ENCODE measurements around the gene CES2. TPM values are rescaled to one million over a fixed set of nuclear protein-coding genes. Genes with fewer than 3 reads are reported as not detected.
"Not testable (repeated sequence)": the region's sequence is repeated elsewhere in the genome, so short reads cannot be mapped to it uniquely, and the experiment has no call there.

CES2 gene
- total RNA-seq, 2 experiments from 2014 or later, result 32.9 to 33.5 TPM

DNA sequence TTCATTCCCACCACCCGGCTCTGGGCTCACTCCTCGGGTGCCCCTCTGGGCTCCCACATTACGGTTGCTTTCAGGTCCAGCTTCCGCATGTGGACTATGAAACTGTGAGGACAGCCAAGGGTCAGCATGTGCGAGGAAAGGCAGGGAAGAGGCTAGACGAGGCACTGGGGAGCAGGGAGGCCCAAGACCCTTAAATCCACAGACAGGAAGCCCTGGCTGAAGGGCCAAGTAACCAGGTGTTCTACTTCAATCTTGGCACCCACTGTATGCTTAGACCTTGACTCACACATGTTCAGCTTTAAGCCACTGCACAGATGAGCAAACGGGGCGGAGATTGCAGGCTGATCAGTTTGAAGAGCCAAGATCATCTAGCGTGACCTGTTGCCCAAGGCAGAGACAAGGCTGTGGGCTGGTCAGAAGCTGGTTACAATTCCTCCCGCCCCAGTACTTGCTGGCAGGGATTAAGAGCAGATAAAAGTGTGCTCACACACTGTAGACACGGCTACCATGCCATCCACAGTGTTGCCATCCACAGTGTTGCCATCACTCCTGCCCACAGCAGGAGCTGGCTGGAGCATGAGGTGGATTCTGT, 53.0 kb downstream of the CES2 start, which contains the start of gene CES4A:
Gene CES4A, plus strand, starts transcription at position 393 of the 592 bp plus-strand sequence. Its CDS starts 184 bp downstream, at position 577.
- Mint-ChIP-seq H3K36me3 (ENCODE audit: low read depth) (peaks cover 17% of the 10 kb centered on the region), H3K9me3 (peaks cover 4% of the 10 kb centered on the region), H3K27me3 (no peaks in the 10 kb centered on the region), H3K4me3 (no peak within 1 kb of the TSS), H3K27ac (peak within 1 kb of the TSS; percentile 98), H3K4me1 (peaks cover 47% of the 10 kb centered on the region)
- ChIA-PET CTCF (interaction anchor here (2.1 kb wide), 1 partner anchor 24 kb away, joined by 9 read pairs; no protein-coding TSS in a partner anchor), POLR2A (interaction anchor here (1.7 kb wide), 1 partner anchor 25 kb away, joined by 12 read pairs; no protein-coding TSS in a partner anchor)
- DNase-seq, result no peak

DNA sequence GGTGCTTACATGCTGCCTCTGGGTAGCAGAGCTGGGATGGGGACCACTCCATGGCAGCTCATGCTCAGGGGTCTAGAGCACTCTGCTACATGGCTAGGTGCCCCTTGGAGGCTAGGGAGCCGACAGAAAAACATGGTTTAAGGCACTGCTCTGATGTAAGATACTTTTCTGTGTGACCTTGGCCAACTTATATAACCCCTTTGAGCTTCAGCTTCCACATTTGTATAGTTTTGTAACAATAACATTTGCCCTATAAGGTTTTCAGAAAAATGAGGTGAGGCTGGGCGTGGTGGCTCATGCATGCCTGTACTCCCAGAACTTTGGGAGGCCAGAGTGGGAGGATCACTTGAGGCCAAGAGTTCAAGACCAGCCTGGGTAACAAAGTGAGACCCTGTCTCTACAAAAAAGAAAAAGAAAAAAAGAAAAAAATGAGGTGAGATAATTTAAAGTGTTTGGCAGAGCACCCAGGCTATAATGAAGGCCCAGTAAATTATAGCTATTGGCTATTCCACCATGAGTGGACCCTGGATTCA, 56.3 kb downstream of the CES2 start:
- H3K27me3 Mint-ChIP-seq, result no peaks in the 10 kb centered on the region
- no peak for DNase-seq
- CTCF ChIA-PET, result interaction anchor here (0.9 to 1.5 kb wide), 5 partner anchors 21 to 235 kb away, joined by 3 to 8 read pairs (median 4); partner anchors contain the start of gene TMEM208
- no peak overlapping the region for H3K4me3 Mint-ChIP-seq
- POLR2A ChIA-PET, result interaction anchor here (1.1 to 3.5 kb wide), 6 partner anchors 9 to 167 kb away, joined by 3 to 15 read pairs (median 4); partner anchors contain the start of gene CBFB
- H3K9me3 Mint-ChIP-seq, result peaks cover 4% of the 10 kb centered on the region
- peaks cover 17% of the 10 kb centered on the region for H3K4me1 Mint-ChIP-seq
- H3K27ac Mint-ChIP-seq, result no peak overlapping the region
- H3K36me3 Mint-ChIP-seq (ENCODE audit: low read depth), result peaks cover 7% of the 10 kb centered on the region

- H3K9me3 Mint-ChIP-seq; H3K4me3 Mint-ChIP-seq; H3K4me1 Mint-ChIP-seq; DNase-seq; H3K27ac Mint-ChIP-seq; H3K27me3 Mint-ChIP-seq; H3K36me3 Mint-ChIP-seq (ENCODE audit: low read depth): not testable (repeated sequence)
- CTCF ChIA-PET, result interaction anchor here (1.4 to 1.7 kb wide), 2 partner anchors 8 to 33 kb away, joined by 3 read pairs; partner anchors contain the start of gene CES3
- POLR2A ChIA-PET, result interaction anchor here (1.4 kb wide), 1 partner anchor 8 kb away, joined by 4 read pairs; no protein-coding TSS in a partner anchor
These were observed 58.2 kb downstream of the CES2 start for GRCh38 chr16:66993558-66993957.

Other genes starting within 250 kb of the CES2 start
- gene CMTM4, start 238.8 kb upstream of the CES2 start, total RNA-seq, result under 1 TPM; 0.53 to 0.58 TPM
- 10 to 100 TPM; 50.1 to 52.9 TPM for gene DYNC1LI2, start 183.9 kb upstream of the CES2 start, total RNA-seq
- gene TERB1, start 133.9 kb upstream of the CES2 start, total RNA-seq, result under 1 TPM in 1 of 2 experiments, not detected in 1; 0.15 TPM
- gene NAE1, start 104.5 kb upstream of the CES2 start, total RNA-seq, result 10 to 100 TPM; 76.5 to 78.2 TPM
- gene CA7, start 91.1 kb upstream of the CES2 start, total RNA-seq, result under 1 TPM in 1 of 2 experiments, not detected in 1; 0.13 TPM
- 10 to 100 TPM; 30.7 to 33.9 TPM for gene PDP2, start 55.0 kb upstream of the CES2 start, total RNA-seq
- gene CDH16, start 16.6 kb upstream of the CES2 start, total RNA-seq, result not detected
- 1 to 10 TPM; 1.0 to 1.3 TPM for gene RRAD, start 10.0 kb upstream of the CES2 start, total RNA-seq
- 100 to 1,000 TPM; 116 to 121 TPM for gene CIAO2B, start 1.1 kb upstream of the CES2 start, total RNA-seq
- 1 to 10 TPM; 6.1 to 6.3 TPM for gene CES3, start 25.8 kb downstream of the CES2 start, total RNA-seq
- 10 to 100 TPM; 37.8 to 39.3 TPM for gene CES4A, start 53.1 kb downstream of the CES2 start, total RNA-seq
- gene CBFB, start 93.6 kb downstream of the CES2 start, total RNA-seq, result 100 to 1,000 TPM; 236 to 238 TPM
- gene PHAF1, start 174.4 kb downstream of the CES2 start, total RNA-seq, result 10 to 100 TPM; 12.4 to 13.3 TPM
- 10 to 100 TPM; 14.6 to 16.2 TPM for gene B3GNT9, start 215.5 kb downstream of the CES2 start, total RNA-seq
- gene TRADD, start 224.4 kb downstream of the CES2 start, total RNA-seq, result 10 to 100 TPM; 96.9 to 97.3 TPM
- gene FBXL8, start 224.4 kb downstream of the CES2 start, total RNA-seq, result 10 to 100 TPM; 52.3 to 54.4 TPM
- gene HSF4, start 229.2 kb downstream of the CES2 start, total RNA-seq, result 100 to 1,000 TPM; 107 to 110 TPM
- 10 to 100 TPM; 35.6 to 36.7 TPM for gene NOL3, start 235.0 kb downstream of the CES2 start, total RNA-seq
- 10 to 100 TPM; 63.9 to 70.9 TPM for gene MATCAP1, start 248.4 kb downstream of the CES2 start, total RNA-seq